ENCODE results near the gene TTL.
"Not testable (repeated sequence)": the region's sequence is repeated elsewhere in the genome, so short reads cannot be mapped to it uniquely, and the experiment has no call there.

TTL gene

DNA sequence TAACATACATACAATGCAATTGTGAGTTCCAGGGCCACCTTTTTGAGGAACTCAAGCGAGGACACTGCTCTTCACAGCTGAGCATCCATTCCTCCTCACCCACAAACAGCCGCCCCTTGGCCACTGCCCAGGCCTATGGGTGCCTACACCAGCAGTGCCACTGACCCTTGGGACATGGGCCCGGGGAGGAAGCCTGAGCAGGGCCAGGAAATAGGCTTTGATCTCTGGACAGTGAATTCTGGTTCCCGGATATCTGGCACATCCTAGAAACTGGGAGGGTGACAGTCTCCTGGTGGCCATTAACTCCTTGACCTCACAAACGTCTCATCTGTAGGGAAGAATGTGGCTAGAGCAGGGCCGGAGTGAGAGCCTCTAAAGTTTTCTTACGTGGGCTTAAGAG, 5.5 kb upstream of the TTL start:
- DNase-seq: no peak

DNA sequence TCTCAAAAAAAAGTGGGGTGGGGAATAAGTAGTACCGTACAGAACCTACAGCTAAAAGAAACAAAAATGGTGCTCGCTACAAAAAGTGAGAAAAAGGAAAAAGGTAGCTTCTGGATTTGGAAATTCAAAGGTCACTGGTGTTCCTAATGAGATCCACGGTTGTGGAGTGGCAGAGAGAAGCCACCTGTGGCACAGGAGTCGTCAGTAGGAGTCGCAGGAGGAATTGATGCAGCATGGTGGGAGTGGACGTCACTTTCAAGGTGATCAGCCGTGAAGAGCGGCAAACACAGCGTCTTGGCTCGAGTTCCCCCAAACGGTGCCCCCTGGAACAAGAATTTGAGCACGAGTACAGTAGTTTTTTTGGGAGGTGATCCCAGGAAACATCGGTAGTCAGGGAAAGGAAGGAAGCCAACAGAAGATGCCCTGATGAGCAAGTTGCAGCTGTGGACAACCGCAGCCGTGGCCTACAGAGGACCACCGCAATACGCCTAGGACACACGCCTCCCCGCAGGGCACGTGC, 1.4 kb upstream of the TTL start:
- DNase-seq: peak; percentile 13 to 20

DNA sequence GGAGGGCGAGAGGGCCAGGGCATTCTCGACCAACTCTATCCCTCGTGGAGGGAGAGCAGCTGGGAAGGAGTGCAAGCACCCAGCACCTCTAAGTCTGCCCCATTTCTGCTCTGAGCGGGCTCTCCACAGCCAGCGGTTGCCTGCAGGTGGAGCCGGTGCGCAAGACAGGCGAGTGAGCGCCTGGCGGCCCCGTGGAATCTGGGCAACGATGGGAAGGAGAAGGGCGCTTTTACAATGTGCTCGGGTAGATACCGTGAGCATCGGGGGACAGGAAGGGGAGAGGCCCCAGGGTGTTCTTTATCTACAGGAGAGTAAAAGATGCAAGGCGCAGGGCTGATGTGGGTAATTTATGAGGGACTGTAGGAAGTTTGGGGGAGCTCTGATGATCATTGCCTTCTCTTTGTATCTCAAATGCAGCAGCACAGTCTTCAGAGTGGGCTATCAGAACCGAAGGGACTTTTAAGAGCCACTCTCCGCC, 867 bp upstream of the TTL start:
- DNase-seq: peak; percentile 75 to 80

DNA sequence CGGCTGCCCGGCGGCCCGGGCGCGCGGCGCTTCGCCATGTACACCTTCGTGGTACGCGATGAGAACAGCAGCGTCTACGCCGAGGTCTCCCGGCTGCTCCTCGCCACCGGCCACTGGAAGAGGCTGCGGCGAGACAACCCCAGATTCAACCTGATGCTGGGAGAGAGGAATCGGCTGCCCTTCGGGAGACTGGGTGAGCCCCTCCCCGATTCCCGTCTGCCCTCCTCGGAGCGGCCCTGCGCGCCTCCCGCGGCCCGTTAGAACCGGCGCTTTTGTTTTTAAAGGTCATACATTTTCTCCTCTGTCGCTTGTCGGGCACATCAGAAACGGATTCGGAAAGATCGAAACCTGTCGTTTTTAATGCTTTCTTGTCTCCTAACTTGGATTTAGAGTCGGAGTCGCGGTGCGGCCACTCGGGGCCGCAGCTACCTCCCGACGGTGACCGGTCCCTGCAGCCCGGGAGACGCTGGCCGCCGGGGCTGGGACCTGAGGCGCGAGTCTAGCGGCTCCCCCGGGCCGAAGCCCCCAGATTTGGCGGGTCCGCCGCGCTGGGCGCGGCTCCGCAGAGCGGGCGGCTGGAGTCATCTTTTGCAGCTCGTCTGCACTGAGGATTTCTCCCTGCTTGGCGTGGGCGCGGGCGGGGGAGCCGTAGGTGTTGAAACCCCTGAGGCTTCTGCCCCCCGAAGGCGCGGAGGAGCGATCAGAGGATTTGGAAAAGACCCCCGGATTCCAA, 519 bp downstream of the TTL start:
- peak in 1 of 2 experiments; percentile 15 for DNase-seq

DNA sequence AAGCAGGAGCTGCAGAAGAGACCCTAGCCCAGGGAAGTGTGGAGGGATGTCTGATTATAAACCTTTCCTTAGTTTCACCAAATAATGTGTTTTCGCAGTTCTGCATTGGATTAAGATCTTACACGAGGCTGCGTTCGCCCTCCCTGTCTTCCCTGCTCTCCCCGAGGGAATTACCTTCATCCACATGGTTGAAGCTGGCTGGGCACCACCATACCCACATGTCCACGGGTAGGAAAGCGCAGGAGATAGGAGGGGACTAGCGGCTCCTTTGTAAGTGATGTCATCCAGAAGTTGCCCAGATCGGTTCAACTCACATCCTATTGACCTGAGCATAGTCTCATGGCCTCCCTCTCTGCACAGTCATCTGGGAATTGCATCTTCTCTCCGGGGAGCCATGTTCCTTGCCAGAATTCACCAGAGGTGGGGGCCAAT, 1.1 kb downstream of the TTL start:
- DNase-seq: peak; percentile 18 to 27

DNA sequence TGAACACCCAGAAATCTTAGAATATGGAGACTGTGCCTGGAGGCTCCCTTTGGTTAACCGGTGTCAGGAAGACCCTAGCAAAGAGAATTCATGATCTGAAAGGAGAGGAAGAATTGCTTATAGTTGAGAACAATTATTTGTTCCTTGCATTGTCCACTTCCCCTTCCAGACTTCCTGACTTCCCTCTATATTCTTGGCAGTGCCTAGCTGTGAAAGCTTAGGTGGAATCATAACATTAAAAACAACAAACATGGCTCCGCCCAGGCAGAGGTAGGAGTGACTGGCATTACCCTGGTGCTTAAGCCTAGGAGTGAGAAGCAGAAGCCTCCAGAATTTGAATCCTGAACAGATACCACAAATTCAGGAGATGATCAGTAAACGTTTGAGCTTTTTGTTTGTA, 1.9 kb downstream of the TTL start:
- no peak for DNase-seq

DNA sequence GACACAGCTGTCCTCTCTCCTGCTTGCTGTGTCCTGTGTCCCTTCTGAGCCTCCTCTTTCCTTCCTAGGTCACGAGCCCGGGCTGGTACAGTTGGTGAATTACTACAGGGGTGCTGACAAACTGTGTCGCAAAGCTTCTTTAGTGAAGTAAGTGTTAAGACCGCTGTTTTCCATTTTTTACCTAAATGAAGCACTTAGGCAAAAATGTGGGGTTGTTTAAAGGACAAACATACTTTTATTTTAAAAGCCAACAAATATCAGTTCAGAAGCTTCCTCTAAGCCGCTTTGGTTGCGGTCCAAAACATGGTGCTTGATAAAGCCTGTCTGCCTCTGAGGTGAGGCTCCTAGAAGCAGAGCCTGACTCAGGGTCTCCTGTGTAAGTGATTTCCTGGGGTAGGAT, 3.9 kb downstream of the TTL start:
- DNase-seq: no peak

DNA sequence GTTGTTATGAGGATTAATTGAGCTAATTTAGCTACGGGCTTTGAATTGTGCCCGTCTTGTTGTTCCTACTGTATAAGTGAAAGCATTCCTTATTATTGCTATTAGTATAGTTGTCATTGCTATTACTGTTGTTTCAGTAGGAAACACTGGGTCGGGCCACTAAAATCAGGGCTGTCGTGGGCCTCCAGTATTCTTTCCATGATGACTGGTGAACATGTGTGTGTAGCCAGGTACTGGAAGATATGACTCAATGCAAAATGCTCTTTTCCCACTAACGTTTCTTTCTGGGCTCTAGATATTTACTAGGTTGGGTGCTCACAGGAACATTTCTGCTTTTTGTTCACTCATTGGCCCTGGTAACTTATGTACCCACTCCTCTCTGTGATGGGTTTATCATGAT, 4.9 kb downstream of the TTL start:
- DNase-seq: no peak

DNA sequence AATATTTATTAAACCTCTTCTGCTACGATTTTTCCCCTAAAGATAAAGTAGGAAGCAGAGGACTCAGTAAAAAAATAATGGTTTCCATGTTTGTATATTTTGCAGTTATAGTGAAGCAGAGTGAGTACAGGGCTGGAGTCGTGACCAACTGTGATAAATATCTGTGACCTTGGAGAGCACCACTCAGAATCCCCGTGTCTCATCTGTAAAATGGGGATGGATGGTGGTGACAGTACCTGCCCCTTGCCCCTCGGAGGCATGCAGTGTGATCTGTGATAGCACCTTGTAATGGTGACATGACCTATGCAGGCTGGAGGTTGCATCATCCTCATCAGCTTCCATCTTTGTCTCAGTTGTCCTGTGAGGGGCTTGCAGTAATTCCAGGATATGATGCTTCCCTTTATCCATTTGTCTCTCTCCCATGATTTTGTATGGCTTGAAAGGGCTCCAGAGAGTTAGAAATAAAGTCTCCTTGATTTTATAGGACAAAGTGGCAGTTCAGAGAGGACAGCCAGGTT, 5.5 kb downstream of the TTL start:
- no peak for DNase-seq

DNA sequence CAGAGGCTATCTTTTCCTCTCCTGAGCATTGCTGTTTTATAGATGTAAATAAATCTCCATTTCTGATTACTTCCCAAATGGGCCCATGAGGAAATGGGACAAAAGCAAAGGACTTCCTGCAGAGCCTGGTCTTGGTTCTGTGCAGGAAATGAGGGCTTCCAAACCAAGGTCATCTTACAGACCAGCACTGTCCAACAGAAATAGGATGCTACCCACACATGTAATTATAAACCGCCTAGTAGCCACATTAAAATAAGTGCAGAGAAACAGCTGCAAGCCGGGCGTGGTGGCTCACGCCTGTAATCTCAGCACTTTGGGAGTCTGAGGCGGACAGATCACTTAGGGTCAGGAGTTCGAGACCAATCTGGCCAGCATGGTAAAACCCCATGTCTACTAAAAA, 6.2 kb downstream of the TTL start:
- no peak for DNase-seq

DNA sequence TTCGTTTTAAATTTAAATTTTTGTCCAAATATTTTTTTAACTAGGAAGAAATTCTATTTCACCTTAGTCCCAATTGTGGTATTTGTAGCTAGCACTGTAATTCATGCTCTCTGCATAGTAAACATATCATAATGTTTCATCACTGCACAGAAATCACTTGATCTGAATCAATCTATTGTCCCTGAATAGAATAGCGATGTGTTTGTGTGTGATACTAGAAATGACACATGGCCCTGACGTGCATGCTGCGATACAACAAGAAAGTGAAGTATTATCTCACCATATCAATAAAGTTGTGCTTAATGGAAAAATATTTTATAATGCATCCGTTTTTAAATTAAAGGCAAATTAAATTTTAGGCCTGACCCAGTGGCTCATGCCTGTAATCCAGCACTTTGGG, 10.0 kb downstream of the TTL start:
- DNase-seq: no peak

DNA sequence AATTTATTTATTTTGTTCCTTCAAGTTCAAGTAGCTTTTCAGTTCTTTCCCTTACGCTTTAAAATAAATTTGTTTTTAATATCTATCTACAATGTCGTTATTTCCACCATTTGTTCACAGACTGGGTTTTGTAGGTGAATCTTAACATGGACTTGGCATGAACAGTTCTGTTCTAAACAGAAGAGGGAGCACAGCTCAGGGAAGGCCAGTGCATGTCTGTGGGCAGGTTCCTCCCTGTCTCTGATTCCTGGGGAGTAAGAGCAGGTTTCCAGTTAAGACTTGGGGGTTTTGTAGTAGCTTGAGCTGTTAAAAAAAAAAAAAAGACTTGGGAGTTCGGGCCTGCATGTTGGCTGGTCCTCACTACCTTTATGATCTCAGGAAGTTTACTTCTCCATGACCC, 11.1 kb downstream of the TTL start:
- DNase-seq: no peak

DNA sequence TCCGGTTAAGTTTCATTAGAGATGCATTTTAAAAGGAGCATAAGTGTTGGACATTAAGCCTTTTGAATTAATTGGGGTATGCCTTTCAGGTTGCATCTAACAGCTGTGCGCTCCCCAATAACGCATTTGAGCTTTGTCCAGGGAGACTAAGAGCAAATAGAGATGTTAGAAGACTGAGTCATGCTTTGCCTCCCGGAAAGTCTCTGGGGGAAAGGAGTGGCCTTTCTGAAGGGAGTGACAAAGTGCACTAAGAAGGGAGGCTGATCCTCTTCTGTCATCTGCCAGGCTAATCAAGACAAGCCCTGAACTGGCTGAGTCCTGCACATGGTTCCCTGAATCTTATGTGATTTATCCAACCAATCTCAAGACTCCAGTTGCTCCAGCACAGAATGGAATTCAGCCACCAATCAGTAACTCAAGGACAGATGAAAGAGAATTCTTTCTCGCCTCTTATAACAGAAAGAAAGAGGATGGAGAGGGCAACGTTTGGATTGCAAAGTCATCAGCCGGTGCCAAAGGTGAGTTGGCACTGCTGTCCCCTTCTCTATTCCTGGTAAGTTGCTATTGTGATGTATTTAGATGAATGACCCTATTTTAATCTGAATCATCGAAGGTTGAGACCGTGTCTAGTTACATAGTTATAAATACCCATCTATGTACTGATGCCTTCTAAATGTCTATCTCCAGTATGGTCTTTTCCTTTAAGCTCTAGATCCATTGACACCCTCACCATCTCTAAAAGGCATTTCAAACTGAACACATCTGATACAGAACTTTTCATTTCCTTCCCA, 12.1 kb downstream of the TTL start:
- DNase-seq: no peak

DNA sequence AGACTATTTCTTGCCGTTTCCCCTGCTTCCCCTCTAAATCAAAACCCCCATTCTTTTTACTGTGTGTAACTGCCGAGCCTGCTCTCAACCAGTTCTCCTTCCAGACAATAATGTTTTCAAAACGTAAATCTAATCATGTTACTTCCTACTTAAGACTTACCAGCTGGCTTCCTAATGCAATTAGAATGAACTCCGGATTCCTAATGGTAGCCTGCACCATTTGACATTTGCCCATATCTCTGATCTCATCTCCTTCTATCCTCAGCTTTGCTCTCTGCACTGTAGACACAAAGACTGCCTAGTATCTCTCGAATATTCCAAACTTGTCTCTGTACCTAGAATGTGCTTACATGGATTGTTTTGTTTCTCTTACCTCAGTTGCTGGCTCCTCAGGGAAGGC, 12.9 kb downstream of the TTL start:
- DNase-seq: no peak

DNA sequence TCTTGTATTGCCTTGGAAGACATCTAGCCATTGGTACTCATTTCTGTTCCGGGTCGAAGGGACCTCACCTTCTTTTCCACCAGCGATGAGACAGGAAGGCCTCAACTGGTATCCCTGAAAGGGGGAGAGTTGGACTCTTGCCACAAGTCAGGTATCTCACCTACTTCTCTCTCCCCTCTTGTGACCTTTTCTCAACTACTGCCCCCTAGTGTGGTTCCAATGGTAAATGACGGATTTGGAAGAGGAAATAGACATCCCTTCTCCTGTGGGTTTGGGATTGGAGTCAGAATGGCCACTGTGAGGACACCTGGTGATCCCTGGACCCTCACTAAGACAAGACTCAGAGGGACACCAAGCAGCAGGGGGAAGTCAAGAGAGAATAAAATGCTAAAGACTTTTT, 13.9 kb downstream of the TTL start:
- not testable (repeated sequence) for DNase-seq

DNA sequence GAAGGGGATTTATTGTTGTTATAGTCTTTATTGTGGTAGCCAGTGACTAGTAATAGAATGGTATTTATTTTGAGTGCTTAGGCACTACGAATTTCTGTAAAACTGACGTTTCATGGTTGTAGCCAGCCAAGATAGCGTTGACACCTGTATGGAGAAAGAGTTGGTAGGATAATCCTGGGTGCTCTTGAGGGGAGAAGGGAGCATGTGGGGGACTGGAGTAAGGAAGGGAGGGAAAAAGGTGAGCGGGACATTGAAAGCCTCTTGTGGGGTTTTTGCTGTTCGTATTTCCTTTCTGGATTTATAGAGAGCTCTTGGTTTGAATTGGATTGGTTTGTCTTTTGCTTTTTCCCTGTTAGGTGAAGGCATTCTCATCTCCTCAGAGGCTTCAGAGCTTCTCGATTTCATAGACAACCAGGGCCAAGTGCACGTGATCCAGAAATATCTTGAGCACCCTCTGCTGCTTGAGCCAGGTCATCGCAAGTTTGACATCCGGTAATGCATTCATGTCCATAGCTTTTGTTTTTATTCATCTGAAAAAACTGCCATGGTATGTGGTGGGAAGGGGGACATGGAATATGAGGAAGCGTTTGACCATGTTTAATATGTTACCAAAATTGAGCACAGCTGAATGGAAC, 19.0 kb downstream of the TTL start:
- peak in 1 of 2 experiments; percentile 13 for DNase-seq

DNA sequence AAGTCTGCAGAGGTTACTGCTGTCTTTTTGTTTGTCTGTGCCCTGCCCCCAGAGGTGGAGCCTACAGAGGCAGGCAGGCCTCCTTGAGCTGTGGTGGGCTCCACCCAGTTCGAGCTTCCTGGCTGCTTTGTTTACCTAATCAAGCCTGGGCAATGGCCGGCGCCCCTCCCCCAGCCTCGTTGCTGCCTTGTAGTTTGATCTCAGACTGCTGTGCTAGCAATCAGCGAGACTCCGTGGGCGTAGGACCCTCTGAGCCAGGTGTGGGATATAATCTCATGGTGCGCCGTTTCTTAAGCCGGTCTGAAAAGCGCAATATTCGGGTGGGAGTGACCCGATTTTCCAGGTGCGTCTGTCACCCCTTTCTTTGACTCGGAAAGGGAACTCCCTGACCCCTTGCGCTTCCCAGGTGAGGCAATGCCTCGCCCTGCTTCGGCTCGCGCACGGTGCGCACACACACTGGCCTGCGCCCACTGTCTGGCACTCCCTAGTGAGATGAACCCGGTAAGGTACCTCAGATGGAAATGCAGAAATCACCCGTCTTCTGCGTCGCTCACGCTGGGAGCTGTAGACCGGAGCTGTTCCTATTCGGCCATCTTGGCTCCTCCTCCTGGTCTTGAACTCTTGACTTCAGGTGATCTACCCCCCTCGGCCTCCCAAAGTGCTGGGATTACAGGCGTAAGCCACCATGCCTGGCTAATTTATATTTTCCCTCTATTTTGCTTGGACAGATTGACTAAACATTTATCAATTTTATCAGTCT, 27.5 kb downstream of the TTL start:
- DNase-seq: not testable (repeated sequence)

DNA sequence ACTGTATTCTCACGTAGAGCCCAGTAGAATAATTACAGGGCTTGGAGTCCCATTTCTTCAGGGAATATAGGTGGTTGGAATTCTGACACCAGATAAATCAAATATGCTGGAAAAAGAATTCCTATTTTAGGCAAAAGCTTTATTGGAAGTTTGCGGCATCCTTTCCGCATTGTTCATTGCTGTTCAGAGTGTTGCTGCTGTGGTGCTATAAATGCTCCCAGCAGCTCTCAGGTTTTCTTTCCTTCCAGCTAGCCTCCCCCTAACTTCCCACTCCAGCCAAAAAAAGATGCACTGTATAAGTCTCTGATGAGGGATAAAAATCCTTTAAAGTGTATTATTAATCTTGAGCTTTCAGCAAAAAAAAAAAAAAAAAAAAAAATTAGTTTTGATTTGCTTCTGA, 34.8 kb downstream of the TTL start:
- no peak for DNase-seq

DNA sequence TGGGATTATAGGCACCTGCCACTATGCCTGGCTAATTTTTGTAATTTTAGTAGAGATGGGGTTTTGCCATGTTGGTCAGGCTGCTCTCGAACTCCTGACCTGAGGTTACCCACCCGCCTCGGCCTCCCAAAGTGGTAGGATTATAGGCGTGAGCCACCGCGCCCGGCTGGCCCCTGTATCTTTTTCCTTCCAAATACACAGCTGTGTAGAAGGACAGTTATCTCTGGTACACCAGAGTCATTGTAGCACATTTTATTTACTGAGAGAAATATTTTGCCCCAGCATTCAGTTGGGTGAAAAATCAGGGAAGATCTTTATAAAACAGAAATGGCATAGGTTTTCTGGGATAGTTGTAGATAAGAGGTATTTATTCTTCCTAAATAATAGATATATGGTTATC, 36.9 kb downstream of the TTL start:
- no peak for DNase-seq

DNA sequence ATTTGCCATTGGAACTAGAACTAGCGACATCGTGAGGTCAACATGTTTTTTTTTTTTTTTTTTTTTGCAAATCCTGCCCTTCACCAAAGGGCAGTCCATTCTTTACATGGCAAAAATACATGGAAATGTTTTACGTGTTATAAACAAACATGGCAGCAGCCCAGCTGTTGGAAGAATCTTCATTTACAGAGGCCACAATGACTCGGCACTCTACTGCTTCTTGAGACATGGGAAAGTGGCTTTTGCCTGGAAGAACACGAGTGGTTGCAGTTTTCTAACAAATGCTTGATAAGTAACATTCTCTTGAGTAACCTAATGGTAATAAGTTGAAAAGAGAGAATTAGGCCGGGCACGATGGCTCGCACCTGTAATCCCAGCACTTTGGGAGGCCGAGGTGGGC, 37.5 kb downstream of the TTL start:
- DNase-seq: no peak

DNA sequence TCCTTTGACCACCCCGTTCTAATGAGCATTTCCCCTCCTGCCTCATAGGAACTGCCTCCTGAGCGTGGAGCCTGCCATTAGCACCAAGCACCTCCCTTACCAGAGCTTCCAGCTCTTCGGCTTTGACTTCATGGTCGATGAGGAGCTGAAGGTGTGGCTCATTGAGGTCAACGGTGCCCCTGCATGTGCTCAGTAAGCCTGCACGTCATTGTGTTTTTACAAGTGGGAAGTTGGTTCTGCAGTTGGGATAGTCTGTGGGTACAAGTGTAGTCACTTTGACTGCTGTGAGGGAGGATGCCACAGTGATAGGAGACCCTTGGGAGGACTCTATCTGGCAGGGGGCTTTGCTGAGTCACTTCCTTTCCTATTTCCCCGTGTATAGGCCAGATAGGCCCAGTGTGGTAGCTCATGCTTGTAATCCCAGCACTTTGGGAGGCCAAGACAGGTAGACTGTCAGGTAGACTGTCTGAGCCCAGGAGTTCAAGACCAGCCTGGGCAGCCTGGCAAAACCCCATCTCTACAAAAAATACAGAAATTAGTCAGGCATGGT, 38.4 kb downstream of the TTL start:
- DNase-seq: no peak

DNA sequence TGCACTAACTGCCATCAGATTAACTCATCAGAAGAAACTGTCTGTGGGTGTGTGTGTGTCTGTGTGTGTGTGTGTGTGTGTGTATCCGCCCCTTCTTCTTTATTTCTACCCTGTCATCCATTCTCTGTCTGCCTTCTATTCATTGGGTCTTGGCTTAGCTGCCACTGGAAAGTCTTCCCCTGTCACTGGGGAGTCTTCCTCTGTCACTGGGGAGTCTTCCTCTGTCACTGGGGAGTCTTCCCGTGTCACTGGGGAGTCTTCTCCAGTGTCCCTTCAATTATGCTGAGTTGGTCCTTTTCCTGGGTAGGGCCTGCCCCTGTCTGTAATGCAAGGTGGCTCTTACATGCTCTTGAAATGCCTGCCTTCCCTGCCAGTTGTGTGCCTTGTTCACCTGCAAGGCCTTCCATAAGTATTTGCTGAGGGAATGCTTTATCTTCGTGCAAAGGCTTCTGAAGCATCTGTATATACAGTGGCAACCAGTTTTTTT, 41.4 kb downstream of the TTL start:
- no peak for DNase-seq
